HG03575 (cell line): ENCODE measurements around the gene MEIS2.

Experiments
- ATAC-seq: cut with Tn5 transposase; IDR thresholded peaks from one replicate; pipeline ENCODE4 v1.9.1; 2021; ENCODE audit not compliant: unreplicated experiment, insufficient number of reproducible peaks, low FRiP score; ENCODE audit errors: extremely low read depth

Gene MEIS2

DNA sequence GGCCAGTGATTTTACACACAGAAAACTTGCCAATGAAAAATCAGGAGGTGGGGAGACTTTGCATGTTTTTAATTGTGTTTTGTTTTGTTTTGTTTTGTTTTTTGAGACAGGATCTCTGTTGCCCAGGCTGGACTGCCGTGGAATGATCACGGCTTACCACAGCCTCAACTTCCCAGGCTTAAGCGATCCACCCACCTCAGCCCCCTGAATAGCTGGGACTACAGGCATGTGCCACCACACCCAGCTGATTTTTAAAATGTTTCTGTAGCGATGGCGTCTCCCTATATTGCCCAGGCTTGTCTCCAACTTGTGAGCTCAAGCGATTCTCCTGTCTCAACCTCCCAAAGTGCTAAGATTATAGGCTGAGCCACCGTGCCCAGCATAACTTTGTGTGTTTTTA is 46.0 kb downstream of the MEIS2 start:
- no peak for ATAC-seq

DNA sequence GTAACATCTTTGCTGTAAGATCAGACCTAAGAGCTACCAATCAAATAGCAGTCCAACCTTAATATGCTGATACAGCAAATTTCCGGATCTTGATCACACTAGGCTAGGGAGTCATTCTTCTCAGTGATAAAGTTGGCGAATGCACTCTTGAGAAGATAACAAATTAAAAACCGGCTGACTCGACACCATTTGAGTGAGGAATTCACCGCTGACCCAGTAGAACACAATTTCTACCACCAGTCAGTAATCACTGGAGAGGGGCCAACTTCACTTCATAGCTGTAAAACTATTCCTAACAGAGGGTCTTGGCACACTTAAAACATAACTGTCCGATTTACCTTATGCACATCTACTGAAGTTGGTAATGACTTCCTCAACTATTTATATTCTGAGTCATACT is 47.2 kb downstream of the MEIS2 start:
- no peak for ATAC-seq

DNA sequence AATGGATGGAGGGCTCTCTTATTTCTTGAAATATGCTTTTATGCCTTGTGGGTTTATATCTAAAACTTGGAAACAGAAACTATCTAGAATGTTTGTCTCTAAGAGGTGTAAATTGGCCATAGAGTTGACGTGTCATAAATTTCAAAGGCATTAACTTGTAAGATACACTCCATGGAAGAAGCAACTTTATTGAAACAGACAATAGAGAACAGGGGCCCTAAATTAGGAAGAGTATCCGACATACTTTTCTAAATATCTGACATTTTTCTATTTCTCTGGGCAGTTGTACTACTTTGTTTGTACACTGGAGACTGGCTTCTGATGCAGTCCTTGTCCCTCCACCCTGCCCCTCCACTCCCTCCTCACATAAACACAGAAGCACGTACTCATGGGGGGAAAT is 50.0 kb downstream of the MEIS2 start:
- ATAC-seq, result no peak

DNA sequence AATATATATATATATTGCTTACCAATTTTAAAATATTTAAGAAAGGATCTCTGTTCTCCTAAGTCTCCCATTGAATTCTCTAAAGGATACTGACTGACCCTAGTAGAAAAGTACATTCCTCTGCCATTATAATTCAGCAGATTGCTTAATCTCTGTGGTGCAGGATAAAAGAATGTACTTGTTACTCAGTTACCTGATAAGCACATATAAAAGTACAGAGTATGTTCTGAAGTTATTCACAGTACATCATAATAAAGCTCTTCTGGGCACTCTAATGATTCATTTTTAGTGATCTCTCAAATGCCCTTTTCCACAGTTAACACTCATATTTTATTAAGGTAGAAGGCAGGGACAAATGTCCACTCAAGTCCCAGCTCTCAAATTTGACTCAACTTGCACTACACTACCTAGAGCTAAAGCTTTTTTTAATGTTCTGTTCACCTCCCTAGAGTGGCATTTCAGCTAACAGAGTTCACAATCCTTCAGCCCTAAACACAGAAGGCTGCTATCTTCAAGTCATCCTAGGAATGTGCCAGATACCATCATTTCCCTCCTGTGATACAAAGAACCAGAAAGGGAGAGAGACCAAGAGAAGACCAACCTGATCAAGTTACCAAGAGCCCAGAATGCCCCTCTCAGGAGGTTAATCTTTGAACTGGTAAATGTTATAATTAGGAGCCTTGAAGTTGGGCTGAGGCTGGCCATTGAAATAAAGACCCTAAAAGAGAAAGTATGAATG is 53.3 kb downstream of the MEIS2 start:
- no peak for ATAC-seq

DNA sequence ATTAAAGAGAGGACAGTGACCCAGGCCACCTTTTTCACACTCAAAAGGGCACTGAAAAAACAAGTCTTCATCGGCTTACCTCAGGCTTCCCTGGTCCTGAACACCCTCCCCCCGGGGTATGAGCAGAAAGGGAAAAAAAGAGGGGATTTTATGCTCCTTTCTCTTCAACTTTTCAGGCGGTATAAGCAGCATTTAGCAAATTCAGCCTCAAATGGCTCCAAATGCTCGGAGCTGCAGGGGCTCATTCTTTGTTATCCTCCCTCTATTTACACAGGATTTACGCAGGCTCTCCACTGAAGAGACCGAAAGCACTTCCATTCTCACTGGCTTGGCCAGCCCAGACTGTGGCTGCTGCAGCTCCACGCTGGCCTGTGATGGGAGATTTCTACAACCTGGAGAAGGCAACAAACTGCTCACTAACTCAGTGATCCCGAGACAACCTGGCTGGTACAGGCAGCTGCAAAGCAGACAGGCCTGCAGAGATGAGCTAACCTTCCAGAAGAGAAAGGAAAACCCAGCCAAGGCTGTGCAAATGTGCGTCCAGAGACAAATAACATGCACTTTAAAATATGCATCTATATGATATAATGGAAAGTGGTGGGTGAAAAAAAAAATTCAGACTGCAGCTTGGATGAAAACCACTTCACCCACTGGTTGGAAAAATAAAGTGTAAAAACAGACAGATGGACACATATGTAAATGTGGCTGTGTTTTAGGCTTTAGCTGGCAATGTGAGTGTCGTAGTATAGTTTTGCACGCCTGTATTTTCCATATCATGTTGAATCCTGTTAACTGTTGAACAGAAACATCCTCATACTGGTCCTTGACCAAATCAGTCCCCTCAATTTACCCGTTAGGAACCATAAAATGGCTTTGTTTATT is 54.2 kb downstream of the MEIS2 start:
- no peak for ATAC-seq

DNA sequence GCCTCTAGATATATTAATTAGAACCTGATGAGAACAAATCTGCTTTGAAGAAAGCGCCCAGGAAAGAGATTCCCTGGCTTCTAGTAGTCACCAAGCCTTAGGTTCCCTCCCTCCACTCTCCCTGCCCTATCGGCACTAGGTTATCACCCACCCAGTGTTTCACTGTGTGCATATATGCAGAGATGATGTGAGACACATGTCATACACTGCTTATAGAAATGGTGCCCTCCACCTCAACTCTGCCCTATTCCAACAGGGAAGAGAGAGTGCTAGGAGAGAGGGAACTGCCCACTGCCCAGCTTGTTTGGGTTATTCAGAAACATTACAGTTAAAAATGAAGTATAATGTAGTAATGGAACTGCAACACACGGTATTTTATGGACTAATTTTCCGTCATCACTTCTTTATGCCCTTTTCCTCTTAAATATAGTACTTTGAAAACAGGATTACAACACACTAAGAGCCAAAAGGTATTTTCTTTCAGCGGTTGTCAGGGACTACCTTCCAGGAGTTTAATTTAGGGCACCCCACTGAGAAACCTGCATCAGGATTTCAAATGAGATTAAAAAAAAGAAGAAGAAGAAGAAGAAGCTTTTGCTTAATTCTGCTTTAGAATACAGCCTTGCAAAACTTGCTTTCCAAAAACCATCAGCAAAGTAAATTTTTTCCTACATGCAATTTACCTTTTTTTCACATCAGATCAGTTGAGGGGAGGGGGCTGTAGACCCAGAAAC is 55.3 kb downstream of the MEIS2 start:
- ATAC-seq, result no peak

DNA sequence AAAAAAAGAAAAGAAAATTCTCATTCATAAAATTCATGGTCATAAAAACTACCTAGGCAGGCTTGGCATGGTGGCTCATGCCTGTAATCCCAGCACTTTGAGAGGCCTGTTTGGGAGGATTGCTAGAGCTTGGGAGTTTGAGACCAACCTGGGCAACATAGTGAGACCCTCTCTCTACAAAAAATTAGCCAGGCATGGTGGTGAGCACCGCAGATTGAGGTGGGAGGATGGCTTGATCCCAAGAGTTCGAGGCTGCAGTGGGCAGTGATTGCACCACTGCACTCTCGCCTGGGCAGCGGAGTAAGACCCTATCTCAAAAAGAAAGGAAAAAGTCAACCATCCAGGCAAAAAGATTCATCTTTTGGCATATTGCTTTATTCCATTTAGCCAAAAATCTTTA is 58.5 kb downstream of the MEIS2 start:
- ATAC-seq, result no peak

DNA sequence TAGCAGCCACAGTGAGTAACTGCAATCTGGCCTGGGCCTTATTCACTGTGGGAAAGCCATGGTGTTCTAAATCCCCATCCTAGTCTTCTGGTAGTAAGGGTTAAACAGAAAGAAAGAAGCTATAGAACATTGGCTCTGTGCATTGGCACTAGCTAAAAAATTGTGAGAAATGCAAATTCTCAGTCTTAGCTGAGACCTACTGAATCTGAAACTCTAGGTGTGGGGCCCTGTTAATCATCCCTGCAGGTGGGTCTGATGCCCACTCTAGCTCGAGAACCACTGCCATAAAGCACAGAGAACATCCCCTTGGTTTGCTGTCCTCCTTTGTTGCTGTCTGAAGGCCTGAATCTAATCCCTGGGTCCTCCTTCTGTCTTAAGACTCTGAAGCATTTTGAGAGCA is 59.3 kb downstream of the MEIS2 start:
- no peak for ATAC-seq

DNA sequence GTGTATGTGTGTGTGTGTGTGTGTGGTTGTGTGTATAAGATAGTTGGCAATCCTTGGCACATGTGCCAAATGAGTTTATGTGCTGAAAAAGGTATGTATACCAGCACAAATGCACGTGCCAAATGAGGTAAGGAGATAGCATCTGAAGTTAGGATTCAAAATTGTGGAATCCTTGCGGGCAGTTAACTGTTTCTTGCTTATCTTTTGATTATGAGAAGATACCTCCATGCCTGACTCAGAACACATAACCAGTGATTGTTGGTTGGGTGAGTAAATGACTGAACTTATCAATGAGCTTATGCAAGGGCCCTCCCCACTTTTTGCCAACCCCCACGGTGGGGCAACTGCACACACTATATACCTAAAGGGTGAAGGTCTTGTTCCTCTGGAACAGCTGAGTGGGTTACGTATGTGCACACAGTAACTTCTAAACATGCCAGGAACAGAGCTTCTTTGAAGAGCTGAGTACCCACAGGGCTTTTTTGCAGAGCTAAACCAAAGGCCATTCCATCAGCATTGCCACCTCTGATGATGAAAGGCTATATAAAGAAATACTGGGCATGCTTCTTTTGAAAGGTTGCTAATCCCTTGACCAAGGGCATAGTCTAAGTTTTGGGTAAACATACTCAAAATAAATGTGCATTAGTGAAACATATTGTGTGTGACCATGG is 60.1 kb downstream of the MEIS2 start:
- no peak for ATAC-seq

DNA sequence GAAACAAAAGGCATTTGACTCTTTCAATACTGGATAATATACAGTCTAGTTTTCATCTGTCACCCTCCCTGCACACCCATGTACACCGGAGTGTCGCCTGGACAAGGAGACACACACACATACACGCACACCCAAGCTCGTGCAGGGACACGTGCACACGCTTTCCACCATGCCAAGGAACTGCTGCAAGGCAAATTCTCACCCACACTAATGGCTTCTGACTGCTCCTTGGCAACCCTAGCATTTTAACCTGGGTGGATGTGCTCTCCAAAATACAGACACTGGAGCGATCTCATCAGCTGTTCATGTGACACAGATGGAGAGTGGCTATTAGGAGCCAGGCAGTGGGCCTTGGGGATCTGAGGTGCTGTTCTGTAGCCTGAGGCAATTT is 61.6 kb downstream of the MEIS2 start:
- ATAC-seq, result no peak

DNA sequence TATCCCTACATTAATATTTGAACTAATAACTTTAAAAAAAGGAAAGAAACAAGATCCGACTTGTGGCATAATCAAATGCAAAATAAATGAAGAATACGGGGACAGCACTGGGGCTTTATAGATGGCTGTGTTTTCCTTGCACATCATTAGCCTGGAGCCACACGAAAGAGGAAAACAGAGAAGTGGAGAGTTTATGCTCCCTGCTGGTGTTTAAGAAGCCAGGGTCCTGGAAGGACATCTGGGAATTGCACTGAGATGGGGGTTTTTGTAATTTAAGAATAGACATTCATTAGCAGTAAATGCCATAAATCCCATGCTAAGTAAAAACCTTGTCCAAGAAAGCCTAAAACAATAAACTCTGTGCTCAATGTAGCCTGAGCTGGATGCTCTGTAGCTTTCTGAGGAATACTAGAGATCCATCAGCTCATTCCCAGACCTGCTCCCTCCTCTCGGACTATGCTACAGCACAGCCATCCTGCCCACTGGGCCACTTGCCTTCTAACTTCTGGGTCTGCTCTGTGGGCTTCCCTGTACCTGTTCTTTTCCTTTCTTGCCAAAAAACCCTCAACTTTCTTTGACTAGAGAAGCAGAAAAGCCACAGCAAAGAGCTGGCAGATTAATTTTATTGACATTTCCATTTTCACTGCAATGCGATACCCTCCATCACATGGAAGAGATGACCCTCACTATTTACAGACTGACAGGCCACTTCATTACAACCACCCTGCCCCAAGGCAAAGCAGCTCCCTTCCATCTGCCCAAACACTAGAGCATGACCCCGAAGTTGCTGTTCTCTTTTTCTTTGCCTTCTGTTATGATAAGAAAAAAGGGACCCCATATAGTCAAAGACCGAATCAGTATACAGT is 62.3 kb downstream of the MEIS2 start:
- no peak for ATAC-seq

DNA sequence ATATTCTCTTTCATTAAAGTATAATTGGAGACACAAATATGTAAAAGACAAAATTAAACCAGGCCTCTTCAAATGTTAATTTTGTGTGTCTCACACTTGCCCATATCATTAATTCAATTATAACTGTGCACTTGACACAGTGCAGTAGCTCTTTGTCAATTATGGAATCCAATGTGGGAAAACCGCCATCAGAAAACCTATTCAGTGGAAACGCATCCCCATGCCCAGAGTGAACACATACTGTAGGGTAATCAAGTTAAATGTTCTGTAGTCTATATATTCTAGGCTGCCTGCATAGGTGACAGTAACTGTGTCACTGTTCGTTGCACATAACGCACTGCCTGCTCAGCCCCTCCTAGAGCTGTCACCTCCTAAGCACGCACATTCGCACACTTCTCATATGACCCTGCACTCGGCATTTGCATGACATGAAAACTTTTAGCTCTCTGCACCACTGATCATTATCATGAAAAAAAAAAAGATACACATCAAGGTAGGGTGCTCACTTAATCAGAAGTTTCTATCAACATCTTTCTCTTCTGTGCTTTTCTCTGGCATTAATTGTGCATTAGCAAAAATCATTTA is 63.2 kb downstream of the MEIS2 start:
- ATAC-seq, result no peak

DNA sequence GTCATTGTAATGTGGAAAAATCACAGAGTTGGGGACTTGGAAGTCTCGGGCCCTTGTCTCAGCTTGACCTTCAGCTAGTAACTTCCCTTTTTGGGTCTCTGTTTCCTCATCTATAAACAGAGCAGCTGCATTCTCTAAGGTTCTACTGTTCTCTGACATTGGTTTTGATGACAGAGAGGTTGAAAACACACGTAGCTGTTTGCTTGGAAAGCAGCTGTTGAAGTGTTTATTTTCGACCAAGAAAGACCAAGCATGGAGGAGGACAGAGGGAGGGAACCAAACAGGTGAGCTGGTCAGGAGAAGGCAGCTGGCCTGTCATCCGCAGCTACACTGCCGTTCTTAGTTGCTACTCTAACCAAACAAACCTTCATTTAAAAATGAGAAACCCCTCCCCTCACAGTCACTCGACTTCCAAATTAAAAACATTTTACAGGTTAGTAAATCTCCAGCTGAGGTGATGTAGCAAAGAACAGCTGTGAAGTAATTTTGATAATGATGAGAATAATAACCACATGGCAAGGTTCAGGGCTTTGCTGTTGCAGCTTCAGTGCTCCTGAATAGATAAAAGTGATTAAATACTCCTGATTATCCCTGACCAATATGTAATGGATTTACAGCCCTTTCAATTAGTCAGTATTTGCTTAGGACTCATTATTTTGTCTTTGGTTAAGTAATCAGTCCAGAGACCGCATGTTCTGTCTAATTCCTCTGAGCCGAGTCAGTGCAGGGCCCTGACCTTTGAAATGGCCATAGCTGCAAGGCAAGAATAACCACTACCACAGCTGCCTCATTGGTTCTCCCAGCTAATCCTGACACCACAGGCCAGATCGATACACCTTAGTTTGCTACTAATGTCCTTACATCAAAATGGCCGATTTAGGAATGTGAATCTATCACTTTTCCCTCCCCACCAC is 65.3 kb downstream of the MEIS2 start:
- ATAC-seq, result no peak

DNA sequence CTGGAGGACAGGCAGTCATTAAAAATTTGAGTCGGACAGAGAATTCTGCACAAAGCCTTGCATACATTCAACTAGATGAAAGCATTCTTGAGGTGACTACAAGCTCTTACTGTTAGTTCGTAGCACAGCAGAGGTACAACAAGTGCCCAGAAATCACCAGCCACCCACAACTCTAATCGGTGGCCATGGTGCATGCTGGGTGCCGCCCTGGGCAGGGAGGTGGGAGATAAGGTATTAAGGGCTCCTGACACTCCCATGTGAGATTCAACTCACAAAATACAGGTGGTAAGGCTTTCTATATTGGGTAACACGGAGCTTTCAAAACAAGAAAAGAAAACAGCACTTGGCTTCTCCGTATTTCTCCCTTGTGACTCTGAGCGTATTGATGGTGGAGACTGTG is 66.0 kb downstream of the MEIS2 start:
- ATAC-seq, result no peak

DNA sequence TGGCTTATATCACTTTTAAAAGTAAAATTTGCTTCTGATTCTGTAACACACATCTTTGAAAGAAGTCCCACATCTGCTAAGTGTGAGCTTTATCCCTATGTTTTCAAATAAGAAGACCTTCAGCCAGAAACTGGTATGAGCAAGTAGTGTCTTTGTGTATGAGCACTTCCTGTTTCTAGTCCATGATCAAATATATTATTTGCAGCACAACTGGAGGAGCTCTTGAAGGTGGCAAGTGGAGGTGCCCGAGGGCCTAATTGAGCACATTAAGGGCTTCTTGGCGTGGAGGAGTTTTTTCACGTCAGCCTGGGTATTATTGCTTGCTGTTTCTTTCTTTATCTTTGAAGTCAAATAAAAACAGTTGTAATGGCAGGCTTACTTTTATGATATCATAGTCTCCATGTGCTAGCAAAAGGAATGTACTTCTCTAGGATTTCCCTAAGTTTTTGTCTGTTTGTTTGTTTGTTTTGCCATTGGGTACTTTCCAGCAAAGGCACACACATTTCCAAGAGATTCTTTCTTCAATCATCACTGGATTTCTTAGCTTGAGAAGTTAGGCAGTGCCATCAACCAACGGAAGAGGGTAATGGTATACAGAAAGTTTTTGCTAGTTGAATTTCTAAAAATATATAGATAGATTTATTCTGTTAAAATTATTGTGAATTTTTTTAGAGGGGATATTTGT is 68.1 kb downstream of the MEIS2 start:
- ATAC-seq, result no peak

DNA sequence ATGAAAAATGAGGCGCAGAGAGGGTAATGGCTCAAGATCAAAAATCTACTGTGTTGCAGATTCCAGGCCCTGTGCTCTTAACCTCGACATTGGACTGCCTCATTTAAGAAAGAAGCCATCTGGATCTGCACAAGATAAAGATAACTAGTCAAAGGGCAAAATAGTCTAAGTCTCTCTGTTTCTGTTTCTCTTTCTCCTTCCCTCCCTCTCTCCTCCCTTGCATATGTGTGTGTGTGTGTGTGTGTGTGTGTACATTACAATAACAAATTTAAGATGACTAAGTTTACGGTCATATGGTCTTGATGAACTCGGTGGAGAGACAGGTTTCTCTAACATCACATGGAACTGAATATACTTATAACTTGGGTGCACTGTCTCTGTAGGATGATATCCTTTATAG is 69.2 kb downstream of the MEIS2 start:
- ATAC-seq, result no peak
